Astrocyte of the spinal cord (primary cell): ENCODE data around the gene APC2.

Source experiments
- DNase-seq: peaks from one replicate; pipeline ENCODE4 v3.0.0; 2011; ENCODE audit warnings: low read depth, low spot score
- H3K4me3 ChIP-seq: 2 replicates; pipeline ENCODE4 v1.5.1; 2011; ENCODE audit warnings: low read depth, mild to moderate bottlenecking, low read length, moderate library complexity
- in situ Hi-C: cut with HindIII; loops from 2 replicates; pipeline ENCODE4 v1.10.0; 2017; ENCODE audit warnings: low sequenced_read_pairs
- TF ChIP-seq, protein P1 (sequence below): IDR thresholded peaks from 2 replicates; pipeline ENCODE4 v1.5.1; 2012; ENCODE audit warnings: low read depth, mild to moderate bottlenecking, low read length, inconsistent platforms

The APC2 gene

DNA sequence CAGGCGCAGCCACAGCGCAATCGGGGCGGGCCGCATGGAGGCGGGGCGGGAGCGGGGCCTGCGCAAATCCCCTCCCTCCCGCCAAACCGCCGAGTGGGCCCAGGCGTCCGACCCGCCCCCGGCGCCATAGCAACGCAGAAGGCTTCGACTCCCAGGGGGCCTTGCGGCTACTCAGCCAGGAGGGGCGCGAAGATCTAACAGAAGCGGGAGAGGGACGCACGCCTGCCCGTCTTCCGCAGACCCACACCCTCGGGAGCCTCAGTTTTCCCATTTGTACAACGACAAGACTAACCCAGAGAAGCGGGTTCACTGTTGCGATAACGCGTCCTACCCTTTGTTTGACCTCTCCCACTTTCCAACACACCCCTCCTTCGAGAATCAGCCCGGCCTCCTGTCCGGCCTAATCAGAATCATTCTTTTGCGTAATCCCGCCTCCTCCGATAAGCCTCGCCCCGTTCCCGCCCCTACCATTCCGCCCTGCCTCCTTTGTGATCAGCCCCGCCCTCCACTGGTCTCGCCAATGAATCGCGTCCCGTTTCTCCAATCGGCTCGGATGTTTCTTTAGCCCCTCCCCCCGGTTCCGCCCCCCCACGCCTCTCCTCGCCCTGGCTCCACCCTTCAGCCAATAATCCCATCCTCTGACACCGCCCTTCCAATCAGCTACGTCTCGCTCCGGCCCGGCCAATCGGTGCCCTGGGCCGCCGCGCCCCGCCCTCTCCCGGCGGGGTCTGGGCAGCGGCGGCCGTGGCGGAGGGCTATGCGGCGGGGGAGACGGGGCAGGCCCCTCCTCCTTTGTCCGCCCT is 40.6 kb downstream of the APC2 start, which contains the start of gene PCSK4:
TSS of gene PCSK4 (minus strand) at position 40 of the 803 bp plus-strand sequence. CDS start at position 36, 4 bp downstream.
- peak within 1 kb of the TSS; percentile 57 for H3K4me3 ChIP-seq
- DNase-seq = peak; percentile 99

DNA sequence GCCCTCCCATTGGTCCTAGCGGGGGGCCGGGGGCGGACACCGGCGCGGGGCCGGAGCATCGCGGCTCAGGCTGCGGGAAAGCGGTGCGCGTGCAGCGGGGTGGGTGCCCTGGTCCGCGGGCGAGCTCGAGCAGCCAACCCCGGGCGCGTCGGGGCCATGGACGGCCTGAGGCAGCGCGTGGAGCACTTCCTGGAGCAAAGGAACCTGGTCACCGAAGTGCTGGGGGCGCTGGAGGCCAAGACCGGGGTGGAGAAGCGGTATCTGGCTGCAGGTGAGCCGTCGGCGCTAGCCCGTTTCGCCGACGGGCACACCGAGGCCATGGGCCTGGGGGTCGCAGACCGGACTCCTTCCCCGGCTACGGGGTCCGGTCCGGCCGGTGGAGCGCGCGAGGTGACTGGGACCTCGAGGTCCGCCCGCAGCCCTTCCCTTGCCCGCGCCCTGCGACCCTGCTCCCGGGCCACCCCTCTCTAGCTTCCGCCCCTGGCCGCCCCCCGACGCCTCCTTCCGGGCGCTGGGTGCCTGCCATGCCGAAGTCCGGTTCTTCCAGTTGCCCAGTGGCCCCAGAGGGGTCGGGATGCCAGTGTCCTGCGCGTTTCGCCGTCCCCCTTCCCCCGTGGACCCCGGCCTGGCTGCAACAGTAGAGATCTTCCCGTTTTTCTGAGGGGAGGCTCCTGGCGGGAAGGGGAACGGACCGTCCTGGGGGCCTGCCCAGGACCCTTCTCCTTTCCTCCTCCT is 41.4 kb downstream of the APC2 start, which contains the start of gene REEP6:
TSS of gene REEP6 (plus strand) at position 68 of the 735 bp plus-strand sequence. CDS start at position 157, 89 bp downstream.
- no peak for DNase-seq
- TF ChIP-seq, protein P1, sequence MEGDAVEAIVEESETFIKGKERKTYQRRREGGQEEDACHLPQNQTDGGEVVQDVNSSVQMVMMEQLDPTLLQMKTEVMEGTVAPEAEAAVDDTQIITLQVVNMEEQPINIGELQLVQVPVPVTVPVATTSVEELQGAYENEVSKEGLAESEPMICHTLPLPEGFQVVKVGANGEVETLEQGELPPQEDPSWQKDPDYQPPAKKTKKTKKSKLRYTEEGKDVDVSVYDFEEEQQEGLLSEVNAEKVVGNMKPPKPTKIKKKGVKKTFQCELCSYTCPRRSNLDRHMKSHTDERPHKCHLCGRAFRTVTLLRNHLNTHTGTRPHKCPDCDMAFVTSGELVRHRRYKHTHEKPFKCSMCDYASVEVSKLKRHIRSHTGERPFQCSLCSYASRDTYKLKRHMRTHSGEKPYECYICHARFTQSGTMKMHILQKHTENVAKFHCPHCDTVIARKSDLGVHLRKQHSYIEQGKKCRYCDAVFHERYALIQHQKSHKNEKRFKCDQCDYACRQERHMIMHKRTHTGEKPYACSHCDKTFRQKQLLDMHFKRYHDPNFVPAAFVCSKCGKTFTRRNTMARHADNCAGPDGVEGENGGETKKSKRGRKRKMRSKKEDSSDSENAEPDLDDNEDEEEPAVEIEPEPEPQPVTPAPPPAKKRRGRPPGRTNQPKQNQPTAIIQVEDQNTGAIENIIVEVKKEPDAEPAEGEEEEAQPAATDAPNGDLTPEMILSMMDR = no peak
- H3K4me3 ChIP-seq = peak within 1 kb of the TSS; percentile 57
- in situ Hi-C loops = no loop called here

More for the DNA sequence above, 40.6 kb downstream of the APC2 start, which contains the start of gene PCSK4:
- TF ChIP-seq, protein P1 = no peak
- in situ Hi-C loops = no loop called here

DNA sequence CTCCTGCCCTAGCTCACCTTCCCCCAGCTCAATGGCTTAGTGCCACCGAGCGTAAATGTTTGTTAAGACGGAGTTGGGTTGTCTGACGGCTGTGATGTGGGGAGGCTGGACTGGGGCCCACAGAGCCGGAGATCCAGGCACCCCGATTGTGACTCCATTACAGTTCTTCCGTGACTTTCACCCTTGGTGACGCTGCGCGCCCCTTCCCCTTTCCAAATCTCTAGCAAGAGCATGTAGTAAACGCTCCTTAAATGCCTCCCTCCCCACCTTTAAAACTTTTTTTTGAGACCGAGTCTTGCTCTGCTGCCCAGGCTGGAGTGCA is 41.9 kb downstream of the APC2 start:
- H3K4me3 ChIP-seq = no peak overlapping the region
- TF ChIP-seq, protein P1 = no peak
- DNase-seq = no peak
- in situ Hi-C loops = no loop called here

DNA sequence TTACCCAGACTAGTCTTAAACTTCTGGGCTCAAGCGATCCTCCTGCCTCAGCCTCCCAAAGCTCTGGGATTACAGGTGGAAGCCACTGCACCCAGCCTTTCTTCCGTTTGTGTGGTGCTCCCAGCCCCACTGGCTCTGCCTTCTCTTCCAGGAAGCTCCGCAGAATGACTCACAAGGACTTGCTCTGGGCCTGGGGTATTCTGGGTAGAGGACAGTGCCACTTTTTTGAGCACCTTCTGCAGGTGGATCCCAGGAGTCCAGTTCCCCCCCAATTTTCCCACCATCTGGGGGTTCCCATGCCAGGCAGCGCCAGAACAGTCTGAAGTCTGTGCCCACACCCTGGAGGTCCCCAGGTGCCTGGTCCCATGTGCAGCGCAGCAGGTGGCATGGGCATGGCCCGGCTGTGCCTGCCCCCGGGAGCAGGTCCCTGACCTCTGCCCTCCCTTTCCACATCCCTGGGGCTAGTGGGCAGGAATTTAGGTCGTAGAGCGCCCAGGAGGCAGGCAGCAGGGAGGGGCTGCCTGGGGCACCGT is 42.6 kb downstream of the APC2 start:
- DNase-seq = no peak
- no peak overlapping the region for H3K4me3 ChIP-seq
- TF ChIP-seq, protein P1 = no peak
- in situ Hi-C loops = no loop called here

DNA sequence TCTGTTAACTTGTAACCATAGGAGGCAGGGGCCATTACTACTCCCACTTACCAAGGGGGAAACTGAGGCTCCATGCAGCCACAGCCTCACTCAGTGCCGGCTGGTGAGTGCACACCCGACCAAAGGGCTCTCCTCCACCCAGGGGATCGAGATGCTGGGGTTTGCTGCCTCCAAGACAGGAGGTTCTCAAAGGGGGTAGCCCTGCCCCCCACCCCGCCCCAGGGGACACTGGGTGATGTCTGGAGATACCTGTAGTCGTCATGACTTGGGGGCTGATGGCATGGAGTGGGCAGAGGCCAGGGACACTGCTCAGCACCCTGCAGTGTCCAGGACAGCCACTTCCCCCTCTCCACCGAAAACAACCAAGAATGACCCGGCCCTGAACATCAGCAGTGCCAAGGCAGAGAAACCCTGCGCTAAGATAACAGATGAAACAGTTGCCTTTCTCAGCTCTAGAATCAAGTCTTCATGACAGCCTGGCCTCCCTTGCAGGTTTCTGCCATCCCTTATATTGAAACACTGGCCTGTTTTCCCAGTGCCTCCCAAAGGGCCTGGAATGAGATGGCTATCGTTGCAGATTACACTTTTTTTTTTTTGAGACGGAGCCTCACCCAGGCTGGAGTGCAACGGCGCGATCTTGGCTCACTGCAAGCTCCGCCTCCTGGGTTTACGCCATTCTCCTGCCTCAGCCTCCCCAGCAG is 44.3 kb downstream of the APC2 start:
- TF ChIP-seq, protein P1 = no peak
- DNase-seq = no peak
- in situ Hi-C loops = no loop called here

More for the DNA sequence above, 44.3 kb downstream of the APC2 start:
- H3K4me3 ChIP-seq = no peak overlapping the region
